Mammary epithelial cell (primary cell): ENCODE results near the gene MACROD1.

ENCODE experiments used
- CTCF ChIP-seq, 2 donors: IDR thresholded peaks in 1 of 2; conservative IDR thresholded peaks in 1 of 2; 2 replicates each; pipeline ENCODE4 v1.5.1; 2011 to 2012; ENCODE audit warnings: inconsistent platforms in 2 of 2, low read length in 2 of 2, mild to moderate bottlenecking in 2 of 2, control low read depth in 1 of 2, low read depth in 1 of 2; ENCODE audit not compliant: insufficient read depth in 1 of 2; ENCODE audit errors: extremely low read depth in 1 of 2
- EZH2 ChIP-seq: IDR thresholded peaks from 2 replicates; pipeline ENCODE4 v1.6.1; 2012; ENCODE audit warnings: low read length, inconsistent platforms, borderline replicate concordance

- no peak for TF ChIP-seq EZH2
- no peak for TF ChIP-seq CTCF (conservative IDR thresholded peaks at IDR 0.05 in 1 of 2, IDR thresholded peaks at IDR 0.05 in 1 of 2; ENCODE audit: extremely low read depth in 1 of 2, insufficient read depth in 1 of 2, low read depth in 1 of 2, low read length in 2 of 2)
Measured at GRCh38 chr11:64126796-64127195, 39.1 kb downstream of the MACROD1 start.
